Amygdala (tissue), 56 donors: ENCODE data around the gene ZRANB1.

Experiments
- DNase-seq, 56 donors: peaks; one replicate each; lab custom pipeline; 2025; lab: John Stamatoyannopoulos, UW

Gene ZRANB1

DNA sequence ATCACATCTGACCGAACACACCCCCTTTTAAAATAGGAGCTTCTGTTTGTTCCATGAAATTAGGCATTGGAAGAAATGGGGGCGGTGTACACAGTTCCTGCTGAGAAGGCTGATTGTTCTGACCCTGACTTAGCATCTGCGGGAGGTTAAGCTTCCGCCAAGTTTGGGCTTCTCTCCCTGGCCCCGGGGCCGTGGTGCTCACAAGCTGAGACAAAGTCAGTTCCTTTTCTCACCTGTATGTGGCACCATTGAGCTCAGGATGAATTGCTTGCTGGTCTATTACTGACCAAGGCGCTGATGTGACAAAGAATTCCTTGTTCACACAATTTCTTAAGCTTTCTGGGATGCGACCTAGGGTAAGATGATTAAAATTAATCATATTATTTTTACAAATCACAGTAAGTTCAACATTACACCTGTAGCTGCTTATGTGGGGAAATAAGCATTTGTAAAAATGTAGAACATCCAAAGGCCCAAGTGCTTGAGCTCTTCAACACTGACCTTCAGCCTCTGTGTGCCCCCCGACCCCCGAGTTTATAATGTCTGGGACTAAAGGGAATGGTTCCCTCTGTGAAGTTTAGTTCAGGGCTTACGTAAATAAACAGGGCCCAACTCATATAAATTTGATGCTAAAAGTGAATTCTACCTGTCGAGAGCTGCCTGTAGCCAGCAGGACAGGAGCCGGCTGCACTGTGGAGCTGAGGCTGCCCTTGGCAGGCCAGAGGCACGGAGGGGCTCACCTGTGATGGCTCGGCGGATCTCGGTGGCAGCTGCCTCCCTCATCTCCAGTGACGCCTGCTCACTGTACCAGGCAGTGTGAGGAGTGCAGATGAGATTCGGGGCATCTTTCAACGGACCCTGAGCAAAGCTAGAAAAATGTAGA is 50.8 kb downstream of the ZRANB1 start:
- DNase-seq = peak in 44 of 56 donors; percentile 26 to 88 (median 62)

DNA sequence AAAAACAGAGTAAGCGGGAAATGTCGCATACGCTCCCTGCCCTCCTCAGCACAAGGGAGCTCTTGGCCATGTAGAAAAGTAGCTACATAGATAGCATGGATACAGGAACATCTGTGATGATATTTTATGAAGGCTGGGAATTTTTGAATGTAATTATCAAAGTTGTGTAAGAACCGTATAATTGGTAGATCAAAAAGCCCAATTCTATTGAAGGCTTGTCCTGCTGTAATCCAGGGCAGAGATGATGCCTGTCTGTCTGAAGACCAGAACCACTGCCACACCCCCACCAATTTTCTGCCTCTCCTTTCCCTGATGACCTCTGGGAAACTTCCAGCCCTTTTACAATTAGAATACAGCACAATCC is 51.4 kb downstream of the ZRANB1 start:
- DNase-seq = no peak

DNA sequence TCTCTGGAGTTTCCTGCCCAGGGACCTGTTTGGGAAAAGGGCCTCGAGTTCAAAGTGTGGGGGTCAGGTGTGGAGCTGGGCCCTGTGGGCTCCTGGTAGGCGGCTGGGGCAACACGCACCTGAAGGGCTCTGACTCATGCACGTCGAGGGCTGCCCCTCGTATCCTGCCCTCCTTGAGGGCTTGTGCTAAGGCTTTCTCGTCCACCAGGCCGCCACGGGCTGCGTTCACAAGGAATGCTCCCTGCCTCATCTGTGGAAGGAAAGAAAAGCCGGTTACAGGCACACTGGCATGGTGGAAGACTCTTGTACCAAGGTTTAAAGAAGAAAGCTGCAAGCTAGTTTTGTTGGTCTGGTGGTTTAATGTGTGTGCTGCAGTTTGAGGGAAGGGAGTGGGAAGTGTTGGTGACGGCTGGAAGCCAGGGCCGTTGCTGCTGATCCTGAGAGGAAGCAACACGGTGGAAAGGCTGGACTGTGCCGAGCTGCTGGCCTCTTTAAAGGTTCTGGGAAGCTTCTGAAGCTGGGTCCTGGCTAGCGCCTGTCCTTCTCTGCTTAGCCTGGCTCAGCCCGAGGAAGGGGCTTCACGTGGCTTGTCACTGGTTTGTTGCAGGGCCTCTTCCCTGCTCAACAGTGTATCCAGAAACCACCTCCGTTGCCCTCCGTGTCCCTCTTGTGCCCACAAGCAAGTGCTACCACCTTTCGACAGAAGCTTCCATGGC is 52.0 kb downstream of the ZRANB1 start:
- no peak for DNase-seq

DNA sequence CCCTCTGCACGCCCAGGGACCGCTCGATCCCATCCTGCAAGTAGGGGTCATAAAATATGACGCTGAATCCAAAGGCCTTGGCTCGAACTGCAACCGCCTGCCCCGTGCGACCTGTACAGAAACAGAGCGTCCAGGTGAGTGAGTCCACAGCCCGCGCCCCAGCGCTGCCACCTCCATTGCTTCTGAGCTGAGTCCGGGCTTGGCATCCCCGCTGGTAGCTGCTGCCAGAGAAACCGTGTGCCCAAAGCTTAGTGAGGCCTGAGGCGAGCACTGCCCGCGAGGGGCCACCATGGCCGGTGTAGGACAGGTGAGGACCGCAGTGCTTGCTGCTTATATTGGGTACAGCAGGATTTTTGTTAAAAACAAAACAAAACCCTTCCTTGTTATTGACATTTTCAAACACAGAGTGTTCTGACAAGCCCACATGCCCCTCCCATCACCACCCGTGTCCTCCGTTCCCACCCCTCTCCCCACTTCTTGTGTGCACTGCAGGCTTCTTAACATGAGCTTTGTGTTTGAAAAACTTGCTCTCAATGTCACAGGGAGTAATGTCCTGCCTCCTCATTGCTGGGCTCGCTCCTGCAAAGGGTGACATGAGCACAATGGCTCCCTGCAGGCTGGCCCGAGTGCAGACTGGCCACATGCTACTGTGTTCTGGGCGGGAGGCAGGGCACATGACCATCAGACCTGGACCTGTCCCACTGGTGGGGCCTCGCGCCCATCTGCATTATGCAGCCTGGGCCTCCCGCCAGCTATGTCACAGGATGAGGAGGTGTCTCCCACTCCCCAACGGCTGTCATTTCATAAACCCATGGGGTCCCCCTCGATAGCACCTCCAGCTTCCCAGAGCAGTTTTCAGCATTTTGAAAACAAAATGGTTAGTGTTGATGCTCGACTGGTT is 52.9 kb downstream of the ZRANB1 start:
- DNase-seq = peak in 24 of 56 donors; percentile 21 to 77 (median 51)

DNA sequence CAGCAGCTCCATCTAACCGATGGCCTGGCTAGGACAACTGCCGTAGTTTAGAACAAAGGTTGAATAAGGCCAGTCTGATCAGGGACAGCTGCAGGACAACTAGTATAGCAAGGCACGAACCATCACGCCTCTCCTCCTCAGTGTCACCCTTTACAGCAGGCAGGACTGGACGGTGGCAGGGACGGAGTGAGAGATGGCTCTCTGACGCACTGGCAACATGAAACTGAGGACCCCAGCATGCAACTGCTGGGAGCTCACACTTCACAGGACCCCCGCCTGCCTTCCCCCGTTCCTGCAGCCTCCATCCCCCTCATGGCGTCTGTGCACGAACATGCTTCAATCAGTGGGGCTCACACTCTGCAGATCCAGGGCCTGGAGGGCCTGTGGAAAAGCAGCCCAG is 53.7 kb downstream of the ZRANB1 start:
- DNase-seq = no peak

DNA sequence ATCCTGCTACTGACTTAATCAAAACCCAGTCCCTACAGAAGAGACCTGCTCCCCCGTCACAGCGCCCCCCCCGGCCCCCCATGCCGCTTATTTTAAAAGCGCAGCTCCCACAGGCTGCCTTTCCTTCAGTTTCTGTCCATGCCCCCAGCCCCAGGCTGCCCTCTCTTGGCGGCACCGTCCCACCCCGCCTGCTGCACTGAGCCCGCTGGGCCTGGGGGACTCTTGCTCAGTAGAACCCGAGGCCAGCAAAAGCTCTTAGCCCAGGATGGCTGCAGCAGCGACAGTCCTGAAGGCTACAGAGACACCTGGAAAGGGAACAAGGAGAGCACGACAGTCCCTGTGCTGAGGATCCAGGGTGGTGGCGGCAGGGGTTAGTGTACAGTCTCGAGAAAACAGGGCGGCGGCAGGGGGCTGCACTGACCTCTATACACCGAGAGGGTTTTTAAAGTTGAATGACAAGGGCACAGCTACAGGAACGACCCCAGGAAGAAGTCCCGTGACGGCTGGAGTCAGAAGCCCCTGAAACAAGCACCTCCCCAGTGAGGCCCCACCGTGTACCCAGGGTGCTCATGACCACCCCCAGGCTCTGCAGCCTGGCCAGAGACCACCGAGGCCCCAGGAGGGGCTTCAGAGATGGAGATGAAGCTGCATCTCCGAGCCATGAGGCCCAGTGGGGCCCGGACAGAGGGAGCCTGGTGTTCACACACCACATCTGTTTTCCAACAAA is 54.4 kb downstream of the ZRANB1 start:
- DNase-seq = no peak

DNA sequence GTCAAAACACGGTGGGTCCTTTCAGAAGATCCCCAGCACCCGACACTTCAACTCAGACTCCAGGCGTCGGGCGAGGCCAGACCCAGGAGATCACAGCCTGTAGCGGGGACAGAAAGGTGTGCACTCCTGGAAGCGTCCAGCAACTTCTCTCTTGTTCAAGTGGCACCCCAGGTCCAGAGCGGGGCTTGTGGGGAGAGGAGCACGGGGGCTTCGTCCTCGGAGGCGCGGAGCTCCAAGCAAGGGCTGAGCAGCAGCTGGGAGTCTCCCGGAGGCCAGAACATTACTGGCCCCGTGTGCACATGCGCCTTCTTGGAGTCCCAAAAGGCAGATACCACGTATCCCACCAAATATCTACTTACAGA is 54.9 kb downstream of the ZRANB1 start:
- DNase-seq = no peak

DNA sequence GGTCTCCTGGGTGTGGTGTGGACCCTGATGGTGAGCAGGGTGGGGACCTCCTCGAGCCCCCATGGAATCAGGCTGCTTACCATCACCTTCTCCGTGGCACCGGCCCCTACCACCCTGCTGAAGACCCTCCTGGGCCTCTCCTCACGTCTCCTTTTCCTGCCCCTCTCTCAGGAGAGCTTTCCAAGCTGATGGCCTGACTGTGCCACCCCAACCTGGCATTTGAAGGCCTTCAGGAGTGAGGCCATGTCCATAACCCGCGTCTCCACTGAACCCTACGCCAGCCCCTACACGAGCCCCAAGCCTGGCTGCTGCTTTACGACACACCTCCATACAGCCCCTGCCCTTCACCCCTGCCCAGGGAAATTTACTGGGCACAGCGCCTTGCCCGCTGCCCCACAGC is 55.4 kb downstream of the ZRANB1 start:
- DNase-seq = no peak

DNA sequence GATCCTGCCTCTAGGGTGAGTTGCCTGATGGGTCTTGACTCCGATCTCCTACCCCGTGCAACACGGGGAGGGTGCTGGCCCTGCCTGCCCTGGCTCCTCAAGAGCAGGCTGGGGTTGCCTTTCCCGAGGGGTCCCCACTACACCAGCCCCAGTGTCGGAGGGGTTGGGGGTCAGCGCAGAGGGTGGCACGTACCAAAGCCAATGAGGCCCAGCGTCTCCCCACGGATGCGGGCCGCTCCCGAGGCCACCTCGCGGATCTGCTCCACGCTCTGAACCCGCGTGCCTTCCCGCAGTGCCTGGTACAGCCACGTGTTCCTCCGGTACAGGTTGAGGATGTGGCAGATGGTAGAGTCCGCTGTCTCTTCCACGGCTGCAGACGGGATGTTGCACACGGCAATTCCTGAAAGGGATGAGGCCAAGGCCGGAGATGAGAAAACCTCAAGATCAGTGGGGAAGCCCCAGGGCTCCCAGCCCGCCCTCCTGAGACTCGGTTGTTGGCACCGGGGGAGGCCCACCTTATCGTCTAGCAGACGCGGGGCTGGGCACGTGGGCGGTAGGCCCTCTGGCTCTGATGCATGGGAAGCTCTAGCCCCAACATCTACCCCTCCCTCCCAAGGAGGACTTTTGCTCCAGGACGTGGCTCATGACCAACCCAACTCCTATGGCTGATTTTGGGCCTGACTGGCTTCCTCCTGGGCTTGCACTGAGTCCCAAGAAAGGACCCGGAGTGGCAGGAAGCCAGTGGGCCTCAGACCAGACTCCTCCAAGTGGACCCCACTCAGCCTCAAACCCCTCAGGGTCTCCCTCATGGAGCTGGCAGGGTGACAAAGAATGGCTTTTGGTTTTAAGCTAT is 56.1 kb downstream of the ZRANB1 start:
- DNase-seq = no peak

DNA sequence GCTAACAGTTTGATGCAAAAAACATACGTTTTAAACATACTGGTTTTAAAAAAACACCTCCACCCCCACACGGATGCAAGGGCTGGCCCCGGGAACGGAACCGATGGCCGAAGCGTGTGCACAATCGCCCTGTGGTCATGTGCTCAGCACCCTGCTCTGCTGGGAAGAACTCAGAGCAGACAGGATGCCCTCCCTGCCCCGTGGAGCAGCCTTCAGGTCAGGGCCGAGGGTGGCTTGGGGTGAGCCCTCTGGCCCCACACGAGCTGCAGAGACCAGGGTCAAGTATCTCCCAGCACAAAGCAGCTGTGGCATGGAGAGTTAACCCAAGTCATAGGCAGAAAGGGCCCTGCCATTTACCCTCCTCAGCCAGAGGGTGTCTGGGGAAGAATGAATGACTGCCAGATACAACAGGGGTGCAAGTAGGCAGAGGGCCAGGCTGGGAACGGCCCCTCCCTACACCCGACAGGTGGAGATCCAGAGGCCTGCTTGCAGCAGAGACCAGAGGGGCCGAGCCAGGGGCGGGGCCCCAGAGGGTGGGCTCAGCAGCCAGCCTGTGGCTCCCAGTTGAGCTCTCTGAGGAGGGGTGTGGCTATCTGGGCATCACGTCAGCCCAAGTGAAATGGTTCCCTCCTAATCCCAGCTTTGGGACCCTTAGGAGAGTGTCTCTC is 56.8 kb downstream of the ZRANB1 start:
- no peak for DNase-seq

DNA sequence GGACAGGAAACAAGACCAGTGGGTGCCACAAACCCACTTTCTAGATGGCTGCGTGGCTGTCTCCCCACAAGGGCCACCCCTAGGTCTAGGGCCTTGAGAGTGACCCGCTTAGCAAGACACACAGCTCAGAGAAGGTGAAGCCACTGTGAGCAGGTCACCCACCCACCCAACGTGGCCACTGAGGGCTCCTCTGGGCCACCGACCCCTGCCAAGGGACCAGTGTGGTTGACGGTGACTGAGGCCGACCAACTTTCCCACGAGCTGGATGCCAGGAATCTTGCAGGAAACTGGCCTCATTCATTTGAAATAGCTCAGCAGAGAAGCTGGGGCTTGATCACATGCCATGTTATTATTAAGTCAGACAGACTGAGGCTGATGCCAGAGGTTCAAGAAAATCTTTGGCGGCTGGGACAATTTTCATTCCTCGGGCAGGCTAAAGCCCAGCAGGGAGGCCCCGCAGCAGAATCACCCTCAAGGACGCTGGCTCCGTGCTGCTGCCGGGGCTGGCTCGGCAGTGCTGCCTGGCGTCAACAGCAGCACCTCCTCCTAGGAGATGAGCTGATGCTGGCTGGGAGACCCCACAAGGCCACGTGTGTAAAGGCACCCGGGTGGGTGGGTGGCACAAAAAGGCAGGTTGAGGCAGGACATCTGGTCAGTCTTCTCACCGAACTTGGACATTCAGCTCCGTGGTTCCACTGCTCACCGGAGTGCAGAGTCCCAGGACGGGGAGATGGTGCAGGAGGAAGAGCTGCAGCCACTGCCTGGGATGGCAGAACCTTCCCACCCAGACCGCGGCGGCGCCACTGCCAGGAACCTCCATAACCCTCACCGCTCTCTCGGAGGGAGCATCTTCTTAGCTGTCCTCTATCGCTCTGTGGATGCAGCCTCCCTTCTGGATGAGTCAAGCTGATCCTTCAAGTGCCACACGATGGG is 57.8 kb downstream of the ZRANB1 start:
- DNase-seq = peak in 21 of 56 donors; percentile 24 to 79 (median 49)

DNA sequence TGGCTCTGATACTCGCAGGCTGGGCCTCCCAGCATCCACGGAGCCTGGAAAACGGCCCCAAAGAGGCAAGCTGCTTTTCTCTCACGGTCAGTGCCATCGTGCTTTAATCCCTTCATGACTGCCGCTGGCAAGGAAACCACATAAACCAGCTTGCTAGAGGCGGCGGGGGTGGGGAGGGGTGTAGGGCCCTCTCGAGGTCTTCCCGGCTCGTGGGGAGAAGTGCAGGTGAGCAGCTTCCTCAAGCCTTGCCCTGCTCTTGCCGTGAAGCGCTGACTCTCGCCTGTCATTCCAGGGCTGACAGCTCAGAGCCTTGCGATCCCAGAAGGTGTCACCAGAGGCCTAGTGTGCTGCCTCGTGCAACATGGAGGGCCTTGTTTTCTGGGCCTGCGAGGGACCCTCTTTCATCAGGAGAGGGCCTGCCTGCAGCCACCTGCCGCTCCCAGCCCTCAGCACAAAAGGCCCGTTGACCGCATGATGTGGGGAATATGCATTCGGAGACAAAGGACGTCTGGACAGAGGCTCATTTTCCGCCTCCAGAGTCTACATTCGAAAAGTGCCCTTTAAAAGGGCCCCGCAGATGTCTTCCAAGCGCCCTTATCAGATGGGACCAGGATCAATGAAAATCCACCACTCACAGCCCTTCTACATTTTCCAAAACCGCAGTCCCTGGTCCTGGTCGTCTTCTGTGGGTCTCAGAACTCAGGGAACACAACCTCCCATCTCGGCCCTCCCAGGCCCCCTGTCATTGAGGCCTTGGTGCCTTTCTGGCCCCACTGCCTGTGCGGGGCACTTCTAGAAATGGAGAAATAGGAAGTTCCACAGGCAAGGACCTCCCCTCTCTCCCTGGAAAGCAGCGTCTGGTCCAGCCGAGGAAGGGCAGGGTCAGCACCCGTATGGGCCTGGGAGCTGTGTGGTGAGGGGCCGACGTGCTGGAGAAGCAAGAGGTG is 58.7 kb downstream of the ZRANB1 start:
- peak in 28 of 56 donors; percentile 24 to 74 (median 54) for DNase-seq

DNA sequence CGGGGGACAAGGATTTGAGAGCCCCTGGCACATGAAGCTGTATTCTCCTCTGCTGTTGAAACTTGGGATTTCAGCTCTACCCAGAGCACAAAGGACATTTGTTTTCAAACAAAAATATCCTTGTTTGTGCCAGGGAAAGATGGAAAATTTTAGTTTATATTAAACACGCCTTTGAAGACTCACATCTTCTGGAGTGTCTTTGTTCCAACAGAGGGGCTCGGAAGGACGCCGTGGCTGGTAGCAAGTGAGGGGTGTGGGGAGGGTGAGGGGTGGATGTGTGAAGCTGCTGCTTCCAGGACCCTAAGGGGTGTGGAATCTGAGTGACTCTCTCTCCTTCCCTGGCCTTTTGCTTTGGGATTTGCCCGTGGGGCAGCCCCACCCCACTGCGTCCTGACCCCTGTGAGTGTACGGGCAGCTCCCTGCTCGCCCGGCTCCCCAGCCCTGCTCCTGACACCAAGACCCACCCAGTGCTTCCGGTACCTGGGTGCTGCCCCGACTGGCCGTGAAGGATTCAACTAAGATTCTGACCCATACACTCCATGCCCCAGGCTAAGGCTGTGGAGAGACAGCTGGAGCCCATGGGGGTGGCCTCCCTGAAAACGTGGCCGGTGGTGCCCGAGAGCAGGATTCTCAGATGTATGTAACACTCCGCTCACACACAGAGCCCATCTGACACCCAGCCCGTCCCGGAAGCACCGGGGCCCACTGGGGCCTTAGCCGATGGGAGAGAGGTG is 59.6 kb downstream of the ZRANB1 start:
- DNase-seq = peak in 9 of 56 donors; percentile 29 to 71 (median 52)

DNA sequence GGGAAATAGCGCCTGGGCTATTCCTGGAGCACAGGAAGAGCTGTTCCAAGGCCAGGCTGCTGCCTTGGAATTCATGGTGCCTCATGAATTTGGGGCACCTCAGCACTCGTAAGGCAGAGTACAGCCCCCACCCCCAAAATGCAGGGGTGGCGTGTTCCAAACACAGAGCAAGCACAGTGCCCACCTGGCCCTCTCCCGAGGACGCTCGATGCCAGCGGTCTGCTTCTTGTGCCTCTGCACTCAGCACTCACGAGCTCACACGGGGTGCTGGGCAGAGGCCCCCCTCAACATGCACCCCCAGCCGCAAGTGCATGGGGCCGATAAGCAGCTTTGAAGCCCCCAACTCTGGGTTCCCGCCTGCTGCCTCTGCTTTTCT is 60.1 kb downstream of the ZRANB1 start:
- no peak for DNase-seq

DNA sequence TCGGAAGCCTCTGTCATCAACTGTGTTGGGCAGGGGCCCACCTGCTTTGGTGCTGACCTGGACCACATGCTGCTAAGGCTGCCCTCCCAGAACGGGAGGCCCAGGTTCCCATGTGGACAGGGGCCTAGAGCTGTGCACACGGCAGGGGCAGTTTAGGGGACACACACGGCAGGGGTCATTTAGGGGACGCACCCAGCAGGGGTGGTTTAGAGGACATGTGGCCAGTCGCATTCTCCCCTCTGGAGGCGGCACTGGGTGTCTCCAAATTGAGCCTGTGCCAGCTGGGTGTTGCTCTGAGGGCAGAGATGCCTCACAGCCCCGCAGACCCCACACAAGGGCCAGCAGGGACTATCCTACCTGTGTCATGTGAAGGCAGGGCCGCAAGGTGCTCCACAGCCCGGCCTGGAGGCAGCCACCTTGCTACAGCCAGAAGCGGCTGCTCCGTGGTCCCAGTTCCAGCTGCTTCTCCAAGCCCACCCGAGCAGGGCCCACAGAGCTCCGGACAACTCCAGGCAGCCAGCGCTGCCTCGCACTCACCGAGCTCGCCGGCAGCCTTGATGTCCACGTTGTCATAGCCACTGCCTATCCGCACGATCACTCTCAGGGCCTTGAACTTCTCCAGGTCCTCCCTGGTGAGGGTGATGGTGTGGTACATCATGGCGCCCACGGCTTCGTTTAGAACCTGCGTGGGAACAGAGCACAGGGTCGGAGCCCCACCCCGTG is 60.7 kb downstream of the ZRANB1 start:
- DNase-seq = no peak
